HUES6 (cell line): ENCODE measurements around the gene MYO5C.

Experiments
- H3K27ac ChIP-seq: 2 replicates; pipeline ENCODE4 v1.7.0; 2013; ENCODE audit warnings: low read depth, mild to moderate bottlenecking, low read length, inconsistent platforms
- H3K27me3 ChIP-seq: 2 replicates; pipeline ENCODE4 v1.6.1; 2013; ENCODE audit warnings: low read length; ENCODE audit not compliant: control insufficient read depth, insufficient read depth
- H3K36me3 ChIP-seq: 2 replicates; pipeline ENCODE4 v1.6.1; 2013; ENCODE audit warnings: low read length; ENCODE audit not compliant: control insufficient read depth, insufficient read depth
- H3K4me1 ChIP-seq: 2 replicates; pipeline ENCODE4 v1.6.1; 2013; ENCODE audit warnings: low read length; ENCODE audit not compliant: control insufficient read depth, insufficient read depth
- H3K4me3 ChIP-seq: 2 replicates; pipeline ENCODE4 v1.5.1; 2013; ENCODE audit warnings: low read depth, low read length
- H3K9ac ChIP-seq: one replicate; pipeline ENCODE4 v1.6.1; 2013; ENCODE audit warnings: mild to moderate bottlenecking, low read length
- H3K9me3 ChIP-seq: 2 replicates; pipeline ENCODE4 v1.6.1; 2013; ENCODE audit warnings: low read depth, low read length; ENCODE audit not compliant: control insufficient read depth, insufficient read depth

The MYO5C gene

GRCh38 chr15:52257734-52258062 is 37.9 kb downstream of the MYO5C start:
- Histone ChIP-seq H3K4me1 (peaks cover 39% of the 10 kb centered on the region), H3K27ac (peak overlapping the region; percentile 55; the same call in 1 of the 2 replicates), H3K27me3 (no peaks in the 10 kb centered on the region), H3K9me3 (no peaks in the 10 kb centered on the region), H3K36me3 (peaks cover 33% of the 10 kb centered on the region), H3K9ac (peak overlapping the region; percentile 19), H3K4me3 (no peak overlapping the region)

- H3K4me3 ChIP-seq, result no peak overlapping the region
- H3K9ac ChIP-seq, result no peak overlapping the region
- H3K27me3 ChIP-seq, result no peaks in the 10 kb centered on the region
- H3K36me3 ChIP-seq, result peaks cover 33% of the 10 kb centered on the region
- peaks cover 33% of the 10 kb centered on the region for H3K4me1 ChIP-seq
- no peaks in the 10 kb centered on the region for H3K9me3 ChIP-seq
- no peak overlapping the region for H3K27ac ChIP-seq
Observed at GRCh38 chr15:52256930-52257733, 38.5 kb downstream of the MYO5C start.

GRCh38 chr15:52256366-52256765 is 39.2 kb downstream of the MYO5C start:
- peaks cover 33% of the 10 kb centered on the region for H3K36me3 ChIP-seq
- H3K27ac ChIP-seq, result no peak overlapping the region
- H3K9ac ChIP-seq, result no peak overlapping the region
- H3K4me1 ChIP-seq, result peaks cover 27% of the 10 kb centered on the region
- no peaks in the 10 kb centered on the region for H3K27me3 ChIP-seq
- no peaks in the 10 kb centered on the region for H3K9me3 ChIP-seq
- H3K4me3 ChIP-seq, result no peak overlapping the region

GRCh38 chr15:52255935-52256334 is 39.7 kb downstream of the MYO5C start:
- no peak overlapping the region for H3K9ac ChIP-seq
- H3K9me3 ChIP-seq, result no peaks in the 10 kb centered on the region
- peaks cover 23% of the 10 kb centered on the region for H3K4me1 ChIP-seq
- peaks cover 36% of the 10 kb centered on the region for H3K36me3 ChIP-seq
- no peaks in the 10 kb centered on the region for H3K27me3 ChIP-seq
- H3K27ac ChIP-seq, result no peak overlapping the region
- no peak overlapping the region for H3K4me3 ChIP-seq

GRCh38 chr15:52255008-52255407 is 40.6 kb downstream of the MYO5C start:
- H3K27me3 ChIP-seq, result no peaks in the 10 kb centered on the region
- no peak overlapping the region for H3K4me3 ChIP-seq
- no peaks in the 10 kb centered on the region for H3K9me3 ChIP-seq
- H3K27ac ChIP-seq, result no peak overlapping the region
- no peak overlapping the region for H3K9ac ChIP-seq
- H3K36me3 ChIP-seq, result peaks cover 40% of the 10 kb centered on the region
- H3K4me1 ChIP-seq, result peaks cover 22% of the 10 kb centered on the region

GRCh38 chr15:52254391-52254790 is 41.2 kb downstream of the MYO5C start:
- Histone ChIP-seq H3K4me1 (peaks cover 22% of the 10 kb centered on the region), H3K9me3 (no peaks in the 10 kb centered on the region), H3K4me3 (no peak overlapping the region), H3K9ac (no peak overlapping the region), H3K27ac (no peak overlapping the region), H3K27me3 (no peaks in the 10 kb centered on the region), H3K36me3 (peaks cover 46% of the 10 kb centered on the region)

- Histone ChIP-seq H3K27me3 (no peaks in the 10 kb centered on the region), H3K4me1 (peaks cover 10% of the 10 kb centered on the region), H3K4me3 (no peak overlapping the region), H3K36me3 (peaks cover 59% of the 10 kb centered on the region), H3K9me3 (no peaks in the 10 kb centered on the region), H3K27ac (no peak overlapping the region), H3K9ac (no peak overlapping the region)
Observed at GRCh38 chr15:52252781-52253180, 42.8 kb downstream of the MYO5C start.

- H3K4me1 ChIP-seq, result no peaks in the 10 kb centered on the region
Observed at GRCh38 chr15:52251144-52251860, 44.3 kb downstream of the MYO5C start.

GRCh38 chr15:52247461-52247860 is 48.1 kb downstream of the MYO5C start:
- no peaks in the 10 kb centered on the region for H3K27me3 ChIP-seq
- no peak overlapping the region for H3K4me3 ChIP-seq
- H3K36me3 ChIP-seq, result peaks cover 79% of the 10 kb centered on the region
- no peaks in the 10 kb centered on the region for H3K4me1 ChIP-seq
- no peak overlapping the region for H3K27ac ChIP-seq
- no peak overlapping the region for H3K9ac ChIP-seq
- H3K9me3 ChIP-seq, result no peaks in the 10 kb centered on the region

More at GRCh38 chr15:52251144-52251860, 44.3 kb downstream of the MYO5C start:
- no peaks in the 10 kb centered on the region for H3K27me3 ChIP-seq
- H3K9me3 ChIP-seq, result no peaks in the 10 kb centered on the region
- H3K27ac ChIP-seq, result no peak overlapping the region
- H3K9ac ChIP-seq, result no peak overlapping the region
- H3K4me3 ChIP-seq, result no peak overlapping the region
- H3K36me3 ChIP-seq, result peaks cover 74% of the 10 kb centered on the region

- no peak overlapping the region for H3K27ac ChIP-seq
Observed at GRCh38 chr15:52246686-52247431, 48.7 kb downstream of the MYO5C start.

More at GRCh38 chr15:52246686-52247431, 48.7 kb downstream of the MYO5C start:
- H3K9ac ChIP-seq, result no peak overlapping the region
- H3K36me3 ChIP-seq, result peaks cover 85% of the 10 kb centered on the region
- no peaks in the 10 kb centered on the region for H3K4me1 ChIP-seq
- H3K4me3 ChIP-seq, result no peak overlapping the region
- H3K27me3 ChIP-seq, result no peaks in the 10 kb centered on the region
- no peaks in the 10 kb centered on the region for H3K9me3 ChIP-seq
